Measurements from ENCODE around the gene NKRF. TPM values are rescaled to one million over a fixed set of nuclear protein-coding genes. Genes with fewer than 3 reads are reported as not detected.

Gene NKRF
- total RNA-seq, 1 experiment from 2014 or later = 18.0 TPM

- no peaks in the 10 kb centered on the region for H3K36me3 Mint-ChIP-seq (ENCODE audit: insufficient read depth, unreplicated experiment)
- H3K4me3 Mint-ChIP-seq (ENCODE audit: low read depth, unreplicated experiment) = no peak overlapping the region
- peaks cover 7% of the 10 kb centered on the region for H3K27me3 Mint-ChIP-seq (ENCODE audit: unreplicated experiment)
- no peaks in the 10 kb centered on the region for H3K9me3 Mint-ChIP-seq (ENCODE audit: low read depth, unreplicated experiment)
- BruUV-seq (replicated peaks) = no TSS peak
- TF ChIP-seq, protein P1, sequence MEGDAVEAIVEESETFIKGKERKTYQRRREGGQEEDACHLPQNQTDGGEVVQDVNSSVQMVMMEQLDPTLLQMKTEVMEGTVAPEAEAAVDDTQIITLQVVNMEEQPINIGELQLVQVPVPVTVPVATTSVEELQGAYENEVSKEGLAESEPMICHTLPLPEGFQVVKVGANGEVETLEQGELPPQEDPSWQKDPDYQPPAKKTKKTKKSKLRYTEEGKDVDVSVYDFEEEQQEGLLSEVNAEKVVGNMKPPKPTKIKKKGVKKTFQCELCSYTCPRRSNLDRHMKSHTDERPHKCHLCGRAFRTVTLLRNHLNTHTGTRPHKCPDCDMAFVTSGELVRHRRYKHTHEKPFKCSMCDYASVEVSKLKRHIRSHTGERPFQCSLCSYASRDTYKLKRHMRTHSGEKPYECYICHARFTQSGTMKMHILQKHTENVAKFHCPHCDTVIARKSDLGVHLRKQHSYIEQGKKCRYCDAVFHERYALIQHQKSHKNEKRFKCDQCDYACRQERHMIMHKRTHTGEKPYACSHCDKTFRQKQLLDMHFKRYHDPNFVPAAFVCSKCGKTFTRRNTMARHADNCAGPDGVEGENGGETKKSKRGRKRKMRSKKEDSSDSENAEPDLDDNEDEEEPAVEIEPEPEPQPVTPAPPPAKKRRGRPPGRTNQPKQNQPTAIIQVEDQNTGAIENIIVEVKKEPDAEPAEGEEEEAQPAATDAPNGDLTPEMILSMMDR (IDR thresholded peaks at IDR 0.05; ENCODE audit: unreplicated experiment) = no peak
- CTCF ChIA-PET = no interaction called here
- DNase-seq = no peak
- intact Hi-C loops (cut with micrococcal nuclease; ENCODE audit: unreplicated experiment) = no loop called here
- no peaks in the 10 kb centered on the region for H3K4me1 Mint-ChIP-seq (ENCODE audit: low read depth, unreplicated experiment)
- H3K27ac Mint-ChIP-seq (ENCODE audit: unreplicated experiment) = no peak overlapping the region
Observed at GRCh38 chrX:119624417-119624816, 18.2 kb upstream of the NKRF start.

GRCh38 chrX:119622356-119623232 lies 16.4 kb upstream of the NKRF start:
- Mint-ChIP-seq H3K9me3 (ENCODE audit: low read depth, unreplicated experiment) (no peaks in the 10 kb centered on the region), H3K27me3 (ENCODE audit: unreplicated experiment) (peaks cover 13% of the 10 kb centered on the region), H3K27ac (ENCODE audit: unreplicated experiment) (no peak overlapping the region), H3K4me3 (ENCODE audit: low read depth, unreplicated experiment) (no peak overlapping the region), H3K36me3 (ENCODE audit: insufficient read depth, unreplicated experiment) (no peaks in the 10 kb centered on the region), H3K4me1 (ENCODE audit: low read depth, unreplicated experiment) (no peaks in the 10 kb centered on the region)
- CTCF ChIA-PET = interaction anchor here (0.7 kb wide), 1 partner anchor 169 kb away, joined by 3 read pairs; no protein-coding TSS in a partner anchor
- no peak for DNase-seq
- no TSS peak for BruUV-seq (replicated peaks)
- TF ChIP-seq, protein P1 (IDR thresholded peaks at IDR 0.05; ENCODE audit: unreplicated experiment) = no peak
- intact Hi-C loops (cut with micrococcal nuclease; ENCODE audit: unreplicated experiment) = no loop called here

DNA sequence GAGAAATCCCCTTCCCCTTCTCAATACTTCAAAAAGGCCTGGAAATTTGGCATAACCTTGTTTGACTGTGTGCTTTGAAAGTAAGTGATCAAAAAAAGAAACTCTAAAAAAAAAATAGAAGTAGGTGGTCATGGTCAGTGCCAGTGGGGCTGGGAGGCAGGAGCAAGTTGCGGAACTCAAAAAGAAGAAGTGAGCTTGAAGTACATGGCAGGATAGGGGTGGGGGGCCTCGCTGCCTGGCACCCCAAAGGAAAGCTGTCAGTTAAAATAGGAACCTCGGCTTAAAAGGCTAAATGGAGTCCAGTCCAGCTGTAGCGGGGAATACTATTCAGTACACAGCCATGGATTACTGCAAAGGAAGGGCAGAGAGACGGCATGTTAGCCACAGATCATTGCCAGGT lies 12.2 kb upstream of the NKRF start:
- BruUV-seq (replicated peaks) = no TSS peak
- H3K4me1 Mint-ChIP-seq (ENCODE audit: low read depth, unreplicated experiment) = peaks cover 7% of the 10 kb centered on the region
- H3K4me3 Mint-ChIP-seq (ENCODE audit: low read depth, unreplicated experiment) = no peak overlapping the region
- intact Hi-C loops (cut with micrococcal nuclease; ENCODE audit: unreplicated experiment) = no loop called here
- no peaks in the 10 kb centered on the region for H3K36me3 Mint-ChIP-seq (ENCODE audit: insufficient read depth, unreplicated experiment)
- no peak for DNase-seq
- H3K9me3 Mint-ChIP-seq (ENCODE audit: low read depth, unreplicated experiment) = no peaks in the 10 kb centered on the region
- TF ChIP-seq, protein P1 (IDR thresholded peaks at IDR 0.05; ENCODE audit: unreplicated experiment) = no peak
- H3K27me3 Mint-ChIP-seq (ENCODE audit: unreplicated experiment) = peaks cover 26% of the 10 kb centered on the region
- no peak overlapping the region for H3K27ac Mint-ChIP-seq (ENCODE audit: unreplicated experiment)
- CTCF ChIA-PET = no interaction called here

GRCh38 chrX:119617517-119618164 lies 11.4 kb upstream of the NKRF start:
- peaks cover 7% of the 10 kb centered on the region for H3K4me1 Mint-ChIP-seq (ENCODE audit: low read depth, unreplicated experiment)
- peaks cover 30% of the 10 kb centered on the region for H3K27me3 Mint-ChIP-seq (ENCODE audit: unreplicated experiment)
- intact Hi-C loops (cut with micrococcal nuclease; ENCODE audit: unreplicated experiment) = no loop called here
- H3K9me3 Mint-ChIP-seq (ENCODE audit: low read depth, unreplicated experiment) = no peaks in the 10 kb centered on the region
- DNase-seq = no peak
- H3K4me3 Mint-ChIP-seq (ENCODE audit: low read depth, unreplicated experiment) = no peak overlapping the region
- BruUV-seq (replicated peaks) = no TSS peak
- H3K36me3 Mint-ChIP-seq (ENCODE audit: insufficient read depth, unreplicated experiment) = no peaks in the 10 kb centered on the region
- H3K27ac Mint-ChIP-seq (ENCODE audit: unreplicated experiment) = no peak overlapping the region
- TF ChIP-seq, protein P1 (IDR thresholded peaks at IDR 0.05; ENCODE audit: unreplicated experiment) = no peak
- CTCF ChIA-PET = no interaction called here

All from Calu3 (cell line).